Nephron (organoid): ENCODE measurements around the gene CPED1.

Experiments used
- H3K27ac Mint-ChIP-seq, 3 experiments: 2 replicates each; pipeline ENCODE4 v1.8.0; 2020; ENCODE audit warnings: mixed read lengths in 3 of 3, mild to moderate bottlenecking in 2 of 3, moderate library complexity in 1 of 3
- H3K27me3 Mint-ChIP-seq: 2 replicates; pipeline ENCODE4 v1.8.0; 2021; ENCODE audit warnings: low read depth, mild to moderate bottlenecking, moderate library complexity, mixed read lengths
- H3K36me3 Mint-ChIP-seq: 2 replicates; pipeline ENCODE4 v1.8.0; 2020; ENCODE audit warnings: low read depth, mixed read lengths
- H3K4me1 Mint-ChIP-seq: 2 replicates; pipeline ENCODE4 v1.8.0; 2020; ENCODE audit warnings: mixed read lengths
- H3K4me3 Mint-ChIP-seq, 3 experiments: 2 replicates each; pipeline ENCODE4 v1.8.0; 2020; ENCODE audit warnings: mild to moderate bottlenecking in 3 of 3, mixed read lengths in 3 of 3, moderate library complexity in 2 of 3
- H3K9me3 Mint-ChIP-seq: 2 replicates; pipeline ENCODE4 v1.8.0; 2020; ENCODE audit warnings: mixed read lengths
- CTCF ChIP-seq, 3 experiments: fragments of 200-600 bp; sonication (generic); IDR thresholded peaks; one replicate each; pipeline ENCODE4 v1.5.0; 2021; ENCODE audit warnings: antibody characterized with exemption in 3 of 3; ENCODE audit not compliant: unreplicated experiment in 3 of 3

CPED1 gene

DNA sequence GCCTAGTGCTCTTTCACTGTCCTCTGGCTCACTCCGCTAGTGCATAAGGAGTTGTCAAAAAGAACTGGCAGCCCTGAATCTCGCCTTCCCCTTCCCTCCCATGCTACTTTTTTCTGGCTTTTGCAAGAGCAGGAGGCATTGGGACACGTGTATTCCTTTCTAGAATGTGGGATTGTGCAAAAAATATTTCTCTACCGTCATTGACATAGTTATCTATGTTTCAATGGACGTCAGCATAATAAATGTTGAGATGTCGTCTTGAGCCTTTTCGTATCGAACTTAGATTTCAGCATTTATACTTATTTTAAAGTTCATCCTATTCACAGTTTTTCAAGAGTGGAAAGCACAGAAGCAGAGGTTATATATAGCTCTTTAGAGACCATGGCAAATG lies 37.2 kb upstream of the CPED1 start:
- Mint-ChIP-seq H3K27me3 (no peaks in the 10 kb centered on the region), H3K9me3 (no peaks in the 10 kb centered on the region), H3K4me3 (peak overlapping the region; percentile 92 to 98 (median 95)), H3K36me3 (peaks cover 23% of the 10 kb centered on the region), H3K27ac (peak overlapping the region; percentile 97 to 99 (median 98)), H3K4me1 (peaks cover 23% of the 10 kb centered on the region)
- no peak for TF ChIP-seq CTCF (IDR thresholded peaks at IDR 0.05; ENCODE audit: unreplicated experiment in 3 of 3)

DNA sequence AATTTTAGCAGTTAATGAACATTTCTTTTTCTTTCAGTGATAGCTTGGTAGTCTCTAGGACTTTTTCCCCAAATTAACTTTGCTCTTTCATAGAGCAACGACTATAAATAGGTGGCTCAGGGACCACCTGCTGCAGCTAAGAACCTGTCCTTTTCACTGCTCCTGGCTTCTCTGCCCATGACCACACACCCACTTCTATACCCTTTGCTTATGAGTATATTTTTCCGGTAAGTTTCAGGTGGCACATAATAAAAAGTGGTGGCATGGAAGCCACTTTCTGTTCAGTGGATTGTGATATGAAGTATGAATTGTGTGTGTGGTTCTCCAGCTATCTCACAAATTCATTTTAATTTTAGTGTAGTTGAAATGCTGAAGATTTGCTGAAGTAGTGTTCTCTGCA lies 36.7 kb upstream of the CPED1 start:
- peak overlapping the region; percentile 92 to 98 (median 95) for H3K4me3 Mint-ChIP-seq
- H3K27me3 Mint-ChIP-seq: no peaks in the 10 kb centered on the region
- no peaks in the 10 kb centered on the region for H3K9me3 Mint-ChIP-seq
- H3K36me3 Mint-ChIP-seq: peaks cover 24% of the 10 kb centered on the region
- peak overlapping the region; percentile 18 to 32 (median 22) for H3K27ac Mint-ChIP-seq
- peaks cover 23% of the 10 kb centered on the region for H3K4me1 Mint-ChIP-seq
- TF ChIP-seq CTCF (IDR thresholded peaks at IDR 0.05; ENCODE audit: unreplicated experiment in 3 of 3): no peak

GRCh38 chr7:120955577-120956149 lies 32.8 kb upstream of the CPED1 start:
- H3K4me3 Mint-ChIP-seq: no peak overlapping the region
- no peak for TF ChIP-seq CTCF (IDR thresholded peaks at IDR 0.05; ENCODE audit: unreplicated experiment in 3 of 3)
- H3K4me1 Mint-ChIP-seq: peaks cover 11% of the 10 kb centered on the region
- no peaks in the 10 kb centered on the region for H3K27me3 Mint-ChIP-seq
- peaks cover 43% of the 10 kb centered on the region for H3K36me3 Mint-ChIP-seq
- H3K27ac Mint-ChIP-seq: no peak overlapping the region
- no peaks in the 10 kb centered on the region for H3K9me3 Mint-ChIP-seq

DNA sequence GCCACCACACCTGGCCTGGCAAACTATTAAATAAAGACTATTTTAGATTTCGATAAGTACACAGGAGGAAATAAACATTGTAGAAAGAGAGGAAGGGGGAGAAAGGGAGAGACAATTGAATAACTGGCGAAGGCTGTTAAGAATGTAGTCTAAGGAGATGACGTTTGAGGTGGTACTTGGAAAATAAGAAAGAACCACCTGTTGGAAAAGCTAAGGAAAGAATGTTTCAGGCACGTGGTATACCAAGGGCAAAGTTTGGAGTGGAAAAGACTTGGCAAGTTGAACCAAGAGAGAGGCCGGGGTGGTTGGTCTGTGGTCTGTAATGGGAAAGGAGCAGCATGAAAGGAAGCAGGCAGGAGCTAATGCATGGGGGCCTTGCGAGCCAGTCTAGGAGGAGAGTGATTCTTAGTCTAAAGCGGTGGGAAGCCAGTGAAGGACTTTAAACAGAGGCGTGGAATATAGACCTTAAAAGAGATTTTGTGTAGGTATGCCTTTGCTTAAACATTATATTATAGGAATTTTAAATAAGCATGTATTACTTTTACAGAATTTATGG lies 28.5 kb upstream of the CPED1 start:
- Mint-ChIP-seq H3K4me3 (no peak overlapping the region), H3K4me1 (no peaks in the 10 kb centered on the region), H3K27ac (no peak overlapping the region), H3K9me3 (no peaks in the 10 kb centered on the region), H3K27me3 (no peaks in the 10 kb centered on the region), H3K36me3 (peaks cover 45% of the 10 kb centered on the region)
- TF ChIP-seq CTCF (IDR thresholded peaks at IDR 0.05; ENCODE audit: unreplicated experiment in 3 of 3): no peak

- no peaks in the 10 kb centered on the region for H3K9me3 Mint-ChIP-seq
- no peak for TF ChIP-seq CTCF (IDR thresholded peaks at IDR 0.05; ENCODE audit: unreplicated experiment in 3 of 3)
- H3K27ac Mint-ChIP-seq: no peak overlapping the region
- H3K4me1 Mint-ChIP-seq: no peaks in the 10 kb centered on the region
- H3K36me3 Mint-ChIP-seq: peaks cover 47% of the 10 kb centered on the region
- no peak overlapping the region for H3K4me3 Mint-ChIP-seq
- H3K27me3 Mint-ChIP-seq: no peaks in the 10 kb centered on the region
These were observed 27.8 kb upstream of the CPED1 start for GRCh38 chr7:120960714-120961113.

GRCh38 chr7:120961638-120962173 lies 26.8 kb upstream of the CPED1 start:
- H3K9me3 Mint-ChIP-seq: no peaks in the 10 kb centered on the region
- H3K27me3 Mint-ChIP-seq: no peaks in the 10 kb centered on the region

More at GRCh38 chr7:120961638-120962173, 26.8 kb upstream of the CPED1 start:
- Mint-ChIP-seq H3K4me3 (no peak overlapping the region), H3K4me1 (no peaks in the 10 kb centered on the region), H3K36me3 (peaks cover 48% of the 10 kb centered on the region), H3K27ac (no peak overlapping the region)
- TF ChIP-seq CTCF (IDR thresholded peaks at IDR 0.05; ENCODE audit: unreplicated experiment in 3 of 3): no peak
